GM23248 (cell line): ENCODE measurements around the gene ARHGAP4. TPM values are rescaled to one million over a fixed set of nuclear protein-coding genes. Genes with fewer than 3 reads are reported as not detected.

Experiments used
- DNase-seq: peaks from one replicate; pipeline ENCODE4 v3.0.0-alpha.2; 2015
- H2AFZ ChIP-seq: fragments of 200-600 bp; sonication (generic); 2 replicates; pipeline ENCODE4 v1.6.1; 2016; ENCODE audit warnings: antibody characterized with exemption
- H3F3A ChIP-seq: fragments of 200-600 bp; sonication (generic); 2 replicates; pipeline ENCODE4 v1.6.1; 2016; ENCODE audit warnings: mild to moderate bottlenecking, antibody characterized with exemption, mixed run types; ENCODE audit not compliant: insufficient read depth
- H3K27ac ChIP-seq: fragments of 200-600 bp; sonication (generic); 2 replicates; pipeline ENCODE4 v1.5.1; 2016; ENCODE audit warnings: mild to moderate bottlenecking
- H3K27me3 ChIP-seq: fragments of 200-600 bp; sonication (generic); replicated peaks from 2 replicates; pipeline ENCODE4 v1.6.1; 2016; ENCODE audit warnings: mild to moderate bottlenecking; ENCODE audit not compliant: insufficient read depth
- H3K36me3 ChIP-seq: fragments of 200-600 bp; sonication (generic); 2 replicates; pipeline ENCODE4 v1.6.1; 2016; ENCODE audit warnings: low read depth, mild to moderate bottlenecking
- H3K4me1 ChIP-seq: fragments of 200-600 bp; sonication (generic); 2 replicates; pipeline ENCODE4 v1.6.1; 2016; ENCODE audit warnings: mild to moderate bottlenecking; ENCODE audit not compliant: insufficient read depth
- H3K4me2 ChIP-seq: fragments of 200-600 bp; sonication (generic); one replicate; pipeline ENCODE4 v1.6.1; 2016; ENCODE audit warnings: mild to moderate bottlenecking; ENCODE audit not compliant: unreplicated experiment
- H3K4me3 ChIP-seq: fragments of 200-600 bp; sonication (generic); 2 replicates; pipeline ENCODE4 v1.5.1; 2016; ENCODE audit warnings: mild to moderate bottlenecking
- H3K79me2 ChIP-seq: fragments of 200-600 bp; sonication (generic); 2 replicates; pipeline ENCODE4 v1.6.1; 2016; ENCODE audit warnings: mild to moderate bottlenecking; ENCODE audit not compliant: insufficient read depth
- H3K9ac ChIP-seq: fragments of 200-600 bp; sonication (generic); 2 replicates; pipeline ENCODE4 v1.6.1; 2016; ENCODE audit warnings: mild to moderate bottlenecking
- H3K9me2 ChIP-seq: fragments of 200-600 bp; sonication (generic); 2 replicates; pipeline ENCODE4 v1.6.1; 2016; ENCODE audit warnings: mixed run types, mild to moderate bottlenecking, moderate library complexity; ENCODE audit not compliant: insufficient read depth
- H3K9me3 ChIP-seq: fragments of 200-600 bp; sonication (generic); one replicate; pipeline ENCODE4 v1.6.1; 2017; ENCODE audit warnings: low read depth
- H4K20me1 ChIP-seq: fragments of 200-600 bp; sonication (generic); 2 replicates; pipeline ENCODE4 v1.6.0; 2016; ENCODE audit not compliant: insufficient read depth
- EZH2 ChIP-seq: fragments of 200-600 bp; sonication (generic); IDR thresholded peaks from 2 replicates; pipeline ENCODE4 v1.6.1; 2018; ENCODE audit warnings: antibody characterized with exemption, mild to moderate bottlenecking; ENCODE audit not compliant: insufficient read depth, poor library complexity, severe bottlenecking
- EZH2phosphoT487 ChIP-seq: fragments of 200-600 bp; sonication (generic); IDR thresholded peaks from 2 replicates; pipeline ENCODE4 v1.6.1; 2018; ENCODE audit warnings: antibody characterized with exemption, moderate library complexity, mild to moderate bottlenecking, low read depth; ENCODE audit not compliant: insufficient read depth
- WGBS, 2 experiments: methylation state at CpG; one replicate each; pipeline ENCODE4 v1.1.6; 2015 to 2017; ENCODE audit warnings: low lambda C conversion rate in 2 of 2, low coverage in 1 of 2; ENCODE audit errors: missing lambda C conversion rate in 2 of 2; 5-methylcytosine and 5-hydroxymethylcytosine counted together
- in situ Hi-C: fragments of 300-500 bp; cut with MboI; formaldehyde crosslinking; loops from 2 replicates; pipeline ENCODE4 v1.15.0; 2020
- polyA plus RNA-seq: library from polyadenylated mRNA; unstranded; fragments of >200 nt; fragmentation: Nextera tagmentation; extraction: Ambion mirVana; gene quantifications from 2 replicates; pipeline ENCODE4 v1.2.1, GENCODE V29; 2016
- total RNA-seq: library from RNA; depleted of rRNA; stranded (reverse); fragments of >200 nt; shearing (Covaris generic); gene quantifications from 2 replicates; pipeline ENCODE4 v1.2.3, GENCODE V29; 2014

The ARHGAP4 gene
- total and polyA plus RNA-seq, 2 experiments from 2014 or later: 0.45 to 2.8 TPM

GRCh38 chrX:153887385-153887784 is 38.7 kb downstream of the ARHGAP4 start:
- 68 to 69% methylated on average over 7 to 8 of the region's 8 CpGs for WGBS, 2 experiments
- no peak for TF ChIP-seq EZH2
- no peak for TF ChIP-seq EZH2phosphoT487

GRCh38 chrX:153886915-153887314 is 39.1 kb downstream of the ARHGAP4 start:
- Histone ChIP-seq H3F3A (no peaks in the 10 kb centered on the region), H2AFZ (no peak overlapping the region), H4K20me1 (no peaks in the 10 kb centered on the region), H3K9me3 (no peaks in the 10 kb centered on the region), H3K27ac (no peak overlapping the region), H3K9me2 (no peaks in the 10 kb centered on the region), H3K4me3 (no peak overlapping the region), H3K79me2 (no peaks in the 10 kb centered on the region), H3K36me3 (no peaks in the 10 kb centered on the region), H3K9ac (no peak overlapping the region), H3K27me3 (no peaks in the 10 kb centered on the region; the same call in 1 of the 2 replicates), H3K4me1 (no peaks in the 10 kb centered on the region), H3K4me2 (no peak overlapping the region)
- WGBS, 2 experiments: 17 to 40% methylated on average over 5 to 12 of the region's 13 CpGs
- DNase-seq: no peak
- TF ChIP-seq EZH2 (no peak), EZH2phosphoT487 (no peak)
- in situ Hi-C loops: no loop called here

More at GRCh38 chrX:153887385-153887784, 38.7 kb downstream of the ARHGAP4 start:
- no peak for DNase-seq
- H3K27me3 ChIP-seq: no peaks in the 10 kb centered on the region; the same call in 1 of the 2 replicates
- H3K9me2 ChIP-seq: no peaks in the 10 kb centered on the region
- no peak overlapping the region for H2AFZ ChIP-seq
- H3K9ac ChIP-seq: no peak overlapping the region
- H3K36me3 ChIP-seq: no peaks in the 10 kb centered on the region
- no peak overlapping the region for H3K4me2 ChIP-seq
- no peaks in the 10 kb centered on the region for H3K4me1 ChIP-seq
- no peaks in the 10 kb centered on the region for H4K20me1 ChIP-seq
- in situ Hi-C loops: no loop called here
- H3K27ac ChIP-seq: no peak overlapping the region
- no peaks in the 10 kb centered on the region for H3F3A ChIP-seq
- no peaks in the 10 kb centered on the region for H3K79me2 ChIP-seq
- no peaks in the 10 kb centered on the region for H3K9me3 ChIP-seq
- H3K4me3 ChIP-seq: no peak overlapping the region

GRCh38 chrX:153885968-153886903 is 39.8 kb downstream of the ARHGAP4 start, which contains the start of gene L1CAM:
Gene L1CAM, minus strand, starts transcription at chrX:153886173. Its CDS starts 10,337 bp downstream, at chrX:153875836.
- peak; percentile 21 for DNase-seq
- Histone ChIP-seq H3K4me2 (no peak within 1 kb of the TSS), H3K4me1 (no peaks in the 10 kb centered on the region), H3K36me3 (no peaks in the 10 kb centered on the region), H3K79me2 (no peaks in the 10 kb centered on the region), H3K4me3 (no peak within 1 kb of the TSS), H3K9ac (no peak within 1 kb of the TSS), H2AFZ (no peak within 1 kb of the TSS), H3K27ac (no peak within 1 kb of the TSS), H3K9me2 (no peaks in the 10 kb centered on the region), H4K20me1 (no peaks in the 10 kb centered on the region), H3F3A (no peaks in the 10 kb centered on the region), H3K27me3 (no peaks in the 10 kb centered on the region; the same call in 1 of the 2 replicates), H3K9me3 (no peaks in the 10 kb centered on the region)
- no peak for TF ChIP-seq EZH2phosphoT487
- peak; percentile 60 for TF ChIP-seq EZH2
- in situ Hi-C loops: no loop called here
- WGBS, 2 experiments: 0 to 8% methylated on average over 3 to 11 of the region's 94 CpGs

GRCh38 chrX:153885208-153885787 is 40.8 kb downstream of the ARHGAP4 start:
- H3K79me2 ChIP-seq: no peaks in the 10 kb centered on the region
- 0 to 4% methylated on average over 7 to 21 of the region's 32 CpGs for whole genome bisulfite sequencing, 2 experiments
- in situ Hi-C loops: no loop called here
- TF ChIP-seq EZH2 (peak; percentile 47), EZH2phosphoT487 (no peak)
- H3K27ac ChIP-seq: no peak overlapping the region
- no peaks in the 10 kb centered on the region for H3K36me3 ChIP-seq
- H4K20me1 ChIP-seq: no peaks in the 10 kb centered on the region
- no peaks in the 10 kb centered on the region for H3K4me1 ChIP-seq
- no peak overlapping the region for H3K4me2 ChIP-seq
- DNase-seq: no peak
- H3K4me3 ChIP-seq: no peak overlapping the region
- no peaks in the 10 kb centered on the region for H3K9me2 ChIP-seq
- H3F3A ChIP-seq: no peaks in the 10 kb centered on the region
- H3K9me3 ChIP-seq: no peaks in the 10 kb centered on the region
- H2AFZ ChIP-seq: no peak overlapping the region
- no peak overlapping the region for H3K9ac ChIP-seq
- H3K27me3 ChIP-seq: no peaks in the 10 kb centered on the region; the same call in 1 of the 2 replicates
